Muscle of leg (tissue), 11 donors: ENCODE data around the gene FAM117A. TPM values are rescaled to one million over a fixed set of nuclear protein-coding genes. Genes with fewer than 3 reads are reported as not detected.

Source experiments
- DNase-seq: peaks from one replicate; pipeline ENCODE4 v3.0.0; 2013
- H3K27ac ChIP-seq: one replicate; pipeline ENCODE4 v1.5.1; 2013; ENCODE audit warnings: mild to moderate bottlenecking, low read length, control low read depth
- H3K27me3 ChIP-seq: one replicate; pipeline ENCODE4 v1.6.1; 2013; ENCODE audit warnings: low read length; ENCODE audit not compliant: control insufficient read depth, insufficient read depth
- H3K36me3 ChIP-seq: one replicate; pipeline ENCODE4 v1.6.1; 2013; ENCODE audit warnings: low read length; ENCODE audit not compliant: control insufficient read depth, insufficient read depth
- H3K4me1 ChIP-seq: one replicate; pipeline ENCODE4 v1.6.1; 2013; ENCODE audit warnings: low read length; ENCODE audit not compliant: control insufficient read depth, insufficient read depth
- H3K4me3 ChIP-seq: one replicate; pipeline ENCODE4 v1.5.1; 2013; ENCODE audit warnings: low read length, control low read depth
- H3K9me3 ChIP-seq: replicated peaks from 2 replicates; pipeline ENCODE4 v1.6.1; 2013; ENCODE audit warnings: low read depth, low read length; ENCODE audit not compliant: control insufficient read depth
- WGBS: methylation state at CpG from one replicate; pipeline ENCODE4 v1.1.5; 2013; ENCODE audit warnings: missing lambda C conversion rate; ENCODE audit not compliant: insufficient coverage; 5-methylcytosine and 5-hydroxymethylcytosine counted together
- polyA plus RNA-seq, 8 donors: library from polyadenylated mRNA; unstranded; fragments of 120-200 nt; gene quantifications; one replicate each; pipeline versions ENCODE4 v1.2.1 to v1.2.3, GENCODE V29; 2013; ENCODE audit warnings: inconsistent platforms in 1 of 8, low replicate concordance in 1 of 8; ENCODE audit not compliant: insufficient read length in 8 of 8, insufficient read depth in 1 of 8
- total RNA-seq: library from RNA; stranded (reverse); fragments of 120-200 nt; gene quantifications from one replicate; pipeline ENCODE4 v1.2.4, GENCODE V29; 2013

Gene FAM117A
- total and polyA plus RNA-seq, 9 donors = 9.8 to 23.6 (median 17.5) TPM

DNA sequence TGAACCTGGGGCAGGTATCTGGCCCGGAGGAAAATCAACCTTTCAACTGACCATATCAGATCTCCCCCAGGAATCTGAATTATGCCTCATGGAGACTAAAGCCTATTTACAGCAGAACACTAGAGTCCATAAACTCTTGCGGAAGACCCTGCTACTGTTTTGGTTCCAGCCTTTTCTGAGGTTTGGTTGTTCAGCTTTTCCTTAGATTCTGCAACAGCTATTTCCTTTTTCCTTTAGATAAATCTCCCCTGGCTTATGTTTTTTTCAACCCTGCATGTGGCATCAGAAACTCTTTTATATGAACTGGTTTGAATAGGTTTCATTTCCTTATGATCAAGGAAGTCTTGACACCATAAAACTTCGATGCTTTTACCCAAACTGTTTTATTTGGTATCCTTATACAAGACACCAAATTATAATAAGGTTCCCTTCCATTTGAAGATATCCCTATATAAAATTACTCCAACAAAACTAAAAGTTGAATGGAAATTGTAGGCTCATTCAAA, 99.2 kb downstream of the FAM117A start:
- DNase-seq = no peak
- no peaks in the 10 kb centered on the region for H3K4me1 ChIP-seq
- H3K27me3 ChIP-seq = no peaks in the 10 kb centered on the region
- H3K9me3 ChIP-seq = no peaks in the 10 kb centered on the region
- H3K36me3 ChIP-seq = peaks cover 13% of the 10 kb centered on the region
- no peak overlapping the region for H3K27ac ChIP-seq
- 100% methylated on average over 1 of the region's 3 CpGs for WGBS
- no peak overlapping the region for H3K4me3 ChIP-seq

Other genes with a start within 250 kb of the FAM117A start
- gene NXPH3, start 188.3 kb downstream of the FAM117A start, total RNA-seq = 1.5 TPM
- gene NXPH3, start 188.3 kb downstream of the FAM117A start, polyA plus RNA-seq = 1 to 10 TPM; 1.1 to 2.5 (median 1.5) TPM
- 57.3 TPM for gene SPOP, start 86.0 kb downstream of the FAM117A start, total RNA-seq
- 10 to 100 TPM; 46.9 to 59.7 (median 52.2) TPM for gene SPOP, start 86.0 kb downstream of the FAM117A start, polyA plus RNA-seq
- gene SLC35B1, start 56.2 kb downstream of the FAM117A start, total RNA-seq = 38.8 TPM
- 10 to 100 TPM; 42.4 to 60.5 (median 51.9) TPM for gene SLC35B1, start 56.2 kb downstream of the FAM117A start, polyA plus RNA-seq
- gene KAT7, start 24.6 kb upstream of the FAM117A start, total RNA-seq = 30.9 TPM
- 10 to 100 TPM; 25.0 to 31.8 (median 26.0) TPM for gene KAT7, start 24.6 kb upstream of the FAM117A start, polyA plus RNA-seq
- gene TAC4, start 83.9 kb upstream of the FAM117A start, total RNA-seq = 0.75 TPM
- gene TAC4, start 83.9 kb upstream of the FAM117A start, polyA plus RNA-seq = 1 to 10 TPM in 7 of 8 donors, under 1 TPM in 1; 0.95 to 1.8 (median 1.2) TPM
- 0.13 TPM for gene DLX4, start 205.1 kb upstream of the FAM117A start, total RNA-seq
- under 1 TPM; 0.09 to 0.57 (median 0.27) TPM for gene DLX4, start 205.1 kb upstream of the FAM117A start, polyA plus RNA-seq
- gene DLX3, start 231.1 kb upstream of the FAM117A start, total RNA-seq = not detected
- 1 to 10 TPM in 1 of 8 donors, under 1 TPM in 4, not detected in 3; 0.06 to 1.1 (median 0.11) TPM for gene DLX3, start 231.1 kb upstream of the FAM117A start, polyA plus RNA-seq